ENCODE measurements around the gene SLC25A45.

The SLC25A45 gene

GRCh38 chr11:65410936-65411680 lies 28.7 kb upstream of the SLC25A45 start:
- TF ChIP-seq CTCF (IDR thresholded peaks at IDR 0.05; ENCODE audit: insufficient read depth, low read depth, low read length, missing control alignments), result no peak
- no peak for DNase-seq (ENCODE audit: low read depth)
- no peak overlapping the region for H3K4me3 ChIP-seq (ENCODE audit: low read depth, low read length)

- DNase-seq (ENCODE audit: low read depth), result no peak
These were observed 22.3 kb upstream of the SLC25A45 start for GRCh38 chr11:65404638-65405339.

GRCh38 chr11:65404210-65404609 lies 21.8 kb upstream of the SLC25A45 start:
- DNase-seq (ENCODE audit: low read depth), result no peak
- no peak overlapping the region for H3K4me3 ChIP-seq (ENCODE audit: low read depth, low read length)
- TF ChIP-seq CTCF (IDR thresholded peaks at IDR 0.05; ENCODE audit: insufficient read depth, low read depth, low read length, missing control alignments), result no peak

More at GRCh38 chr11:65404638-65405339, 22.3 kb upstream of the SLC25A45 start:
- H3K4me3 ChIP-seq (ENCODE audit: low read depth, low read length), result no peak overlapping the region
- TF ChIP-seq CTCF (IDR thresholded peaks at IDR 0.05; ENCODE audit: insufficient read depth, low read depth, low read length, missing control alignments), result no peak

GRCh38 chr11:65403607-65404121 lies 21.2 kb upstream of the SLC25A45 start:
- H3K4me3 ChIP-seq (ENCODE audit: low read depth, low read length), result no peak overlapping the region
- no peak for TF ChIP-seq CTCF (IDR thresholded peaks at IDR 0.05; ENCODE audit: insufficient read depth, low read depth, low read length, missing control alignments)
- peak; percentile 66 for DNase-seq (ENCODE audit: low read depth)

- H3K4me3 ChIP-seq (ENCODE audit: low read depth, low read length), result no peak overlapping the region
- no peak for DNase-seq (ENCODE audit: low read depth)
- no peak for TF ChIP-seq CTCF (IDR thresholded peaks at IDR 0.05; ENCODE audit: insufficient read depth, low read depth, low read length, missing control alignments)
These were observed 20.3 kb upstream of the SLC25A45 start for GRCh38 chr11:65402790-65403189.

- DNase-seq (ENCODE audit: low read depth), result no peak
- no peak for TF ChIP-seq CTCF (IDR thresholded peaks at IDR 0.05; ENCODE audit: insufficient read depth, low read depth, low read length, missing control alignments)
- no peak overlapping the region for H3K4me3 ChIP-seq (ENCODE audit: low read depth, low read length)
These were observed 19.4 kb upstream of the SLC25A45 start for GRCh38 chr11:65401803-65402248.
